GM20431 (cell line): ENCODE data around the gene RRP8.

Source experiments
- in situ Hi-C: fragments of 300-500 bp; cut with MseI, MboI; formaldehyde crosslinking; loops from one replicate; pipeline ENCODE4 v1.15.0; 2020; ENCODE audit warnings: low sequenced_read_pairs; ENCODE audit not compliant: unreplicated experiment

RRP8 gene

DNA sequence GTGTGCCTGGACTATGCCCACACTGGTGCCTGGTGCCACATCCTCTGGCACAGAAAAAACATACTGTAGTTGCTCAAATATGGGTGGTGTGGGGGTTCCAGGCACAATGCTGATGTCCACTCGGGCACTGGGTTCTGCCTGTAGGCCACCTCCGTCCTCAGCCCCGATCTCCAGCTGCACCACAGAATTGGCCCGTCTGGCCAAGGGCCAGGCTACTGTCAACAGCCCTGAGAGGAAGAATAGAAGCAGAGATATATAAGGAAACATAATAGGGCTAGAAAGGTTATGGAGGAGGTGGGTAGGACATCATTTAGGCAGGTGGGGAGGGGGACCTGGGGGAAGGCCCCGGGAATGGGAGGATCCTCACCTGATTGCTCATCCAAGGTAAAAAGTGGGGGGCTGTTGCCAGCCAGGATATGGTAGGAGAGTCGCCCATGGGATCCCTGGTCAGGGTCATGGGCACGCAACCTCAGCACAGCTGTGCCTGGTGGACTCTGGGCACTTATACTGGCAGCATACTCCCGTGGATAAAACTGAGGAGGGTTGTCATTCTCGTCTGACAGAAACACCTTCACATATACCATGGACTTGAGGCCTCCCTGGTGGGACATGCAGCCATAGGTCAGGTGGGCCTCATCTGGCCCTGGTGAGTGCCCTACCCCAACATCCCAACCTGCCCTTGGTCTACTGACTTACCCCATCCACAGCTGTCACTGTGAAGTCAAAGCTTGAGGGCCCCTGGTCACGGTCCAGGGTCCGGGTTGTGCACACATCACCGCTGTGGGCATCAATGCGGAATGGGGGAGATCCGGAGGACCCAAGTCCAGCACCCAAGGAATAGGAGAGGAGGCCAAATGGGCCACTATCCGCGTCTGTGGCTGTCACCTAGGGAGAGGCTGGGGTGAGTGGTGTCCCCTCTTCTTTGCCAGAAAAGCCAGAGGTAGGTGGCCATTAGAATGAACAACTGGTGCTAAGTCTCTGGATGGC is 30.3 kb upstream of the RRP8 start:
- in situ Hi-C loops = no loop called here

DNA sequence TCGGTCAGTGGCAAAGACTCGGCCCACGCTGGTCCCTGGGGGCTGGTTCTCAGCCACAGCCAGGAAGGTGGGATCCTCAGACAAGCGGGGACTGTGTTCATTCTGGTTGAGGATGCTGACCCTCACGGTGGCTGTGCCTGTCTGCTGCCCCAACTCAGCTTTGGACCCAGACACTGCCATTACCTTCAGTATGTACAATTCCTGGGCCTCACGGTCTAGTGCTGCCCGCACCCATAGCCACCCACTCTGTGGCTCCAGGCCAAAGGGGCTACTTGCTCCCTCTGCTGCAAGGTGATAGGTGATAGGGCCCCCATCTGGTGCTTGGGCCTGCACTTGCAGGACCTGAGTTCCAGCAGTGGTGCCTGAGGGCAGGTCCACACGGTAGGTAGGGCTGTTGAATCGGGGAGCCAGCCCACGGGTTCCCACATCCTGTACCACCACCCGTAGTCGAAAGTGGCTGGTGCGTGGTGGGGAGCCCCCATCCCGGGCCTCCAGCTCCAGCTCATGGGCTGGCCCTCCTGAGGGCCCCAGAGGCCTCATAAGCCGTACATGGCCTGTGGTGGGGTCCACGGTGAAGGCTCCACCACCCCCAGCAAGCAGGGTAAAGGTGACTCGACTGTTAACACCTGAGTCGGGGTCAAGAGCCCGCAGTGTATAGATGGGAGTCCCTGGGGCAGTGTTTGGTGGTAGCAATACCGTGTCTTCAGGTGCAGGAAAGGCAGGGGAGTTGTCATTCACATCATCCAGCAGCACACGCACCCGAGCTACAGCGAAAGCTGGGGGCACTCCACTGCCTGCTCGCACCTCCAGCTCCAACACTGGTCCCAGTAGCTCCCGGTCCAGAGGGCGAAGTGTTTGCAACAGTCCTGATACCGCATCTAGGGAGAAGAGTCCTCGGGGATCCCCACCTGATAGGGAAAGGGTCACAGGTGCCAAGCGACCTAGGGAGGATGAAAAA is 29.0 kb upstream of the RRP8 start:
- in situ Hi-C loops = no loop called here

DNA sequence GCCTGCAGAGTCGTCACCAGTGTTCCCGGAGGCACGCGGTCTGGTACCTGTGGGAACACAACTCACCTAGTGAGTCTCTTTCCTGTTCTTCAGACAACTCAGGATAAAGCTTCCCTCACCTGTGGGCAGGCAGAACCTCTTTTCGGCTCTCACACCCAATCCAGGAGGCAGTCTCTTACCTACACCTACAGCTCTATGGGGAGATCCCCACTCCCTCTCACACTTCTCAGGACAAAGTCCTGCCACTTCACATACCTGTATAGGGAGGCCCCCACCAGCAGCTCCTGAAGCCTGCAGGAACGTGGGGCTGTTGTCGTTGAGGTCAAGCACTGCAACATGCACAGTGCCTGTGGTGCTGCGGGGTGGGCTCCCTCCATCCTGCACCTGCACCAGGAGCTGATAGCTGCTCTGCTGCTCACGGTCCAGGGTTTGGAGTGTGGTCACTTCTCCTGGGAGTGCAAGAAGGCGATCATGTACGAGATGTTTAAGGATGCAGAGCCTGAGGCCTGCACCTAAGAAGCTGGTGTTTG is 28.0 kb upstream of the RRP8 start:
- in situ Hi-C loops = no loop called here

DNA sequence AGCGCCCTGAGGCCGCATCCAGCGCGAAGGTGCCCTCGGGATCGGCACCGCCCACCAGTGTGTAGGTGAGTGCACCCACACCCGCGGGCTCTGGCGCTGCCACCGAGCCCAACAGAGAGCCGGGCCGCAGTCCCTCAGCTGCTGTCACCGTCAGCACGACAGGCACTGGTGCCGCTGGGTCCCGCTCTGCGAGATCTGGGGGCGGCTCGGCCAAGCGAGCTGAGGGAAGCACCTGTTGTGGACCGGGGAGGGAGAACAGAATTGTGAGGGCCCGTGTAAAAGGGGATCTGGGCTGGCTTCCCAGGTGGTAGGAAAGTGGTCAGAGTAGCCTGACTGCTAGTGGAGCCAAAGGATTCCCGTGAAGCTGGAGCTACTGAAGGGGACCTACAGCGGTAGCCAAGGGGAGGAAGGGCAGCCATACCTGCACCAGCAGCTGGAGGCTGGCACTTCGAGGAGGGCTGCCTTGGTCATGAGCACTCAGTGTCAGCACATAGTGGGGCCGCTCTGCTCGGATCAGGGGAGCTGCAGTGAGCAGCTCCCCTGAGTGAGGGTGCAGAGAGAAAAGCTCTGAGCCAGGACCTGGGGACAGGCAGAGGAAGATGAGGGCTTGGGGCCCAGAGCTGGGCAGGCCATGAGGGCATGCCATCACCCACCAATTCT is 27.3 kb upstream of the RRP8 start:
- in situ Hi-C loops = no loop called here

DNA sequence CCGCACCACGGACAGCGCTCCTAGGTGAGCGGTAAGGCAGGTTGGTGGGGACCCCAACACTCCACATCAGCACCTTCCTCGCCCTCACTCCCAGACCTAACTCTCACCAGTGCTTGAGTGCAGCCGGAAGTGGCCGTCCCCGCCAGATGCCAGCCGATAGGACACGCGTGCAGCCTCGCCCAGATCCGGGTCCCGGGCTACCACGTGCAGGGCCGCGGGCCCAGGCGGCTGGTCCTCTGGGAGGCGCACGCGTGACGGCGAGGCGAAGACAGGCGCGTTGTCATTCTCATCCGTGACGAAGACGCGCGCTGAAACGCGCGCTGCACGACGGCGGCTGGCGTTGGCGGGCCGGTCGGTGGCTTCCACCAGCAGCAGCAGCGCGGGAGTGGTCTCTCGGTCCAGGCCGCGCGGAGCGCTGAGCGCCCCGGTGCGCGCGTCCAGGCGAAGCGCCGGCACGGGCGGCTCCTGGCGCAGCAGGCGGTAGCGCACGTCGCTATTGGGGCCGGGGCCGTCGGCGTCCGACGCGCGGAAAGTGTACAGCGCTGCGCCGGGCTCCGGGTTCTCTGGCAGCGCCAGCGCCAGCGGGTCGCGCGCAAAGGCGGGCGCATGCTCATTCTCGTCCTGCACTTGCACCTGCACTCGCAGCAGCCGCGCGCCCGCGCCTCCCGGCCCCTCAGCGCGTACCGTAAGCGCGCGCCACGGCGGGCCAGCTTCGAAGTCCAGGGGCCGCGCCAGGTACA is 26.6 kb upstream of the RRP8 start:
- in situ Hi-C loops = no loop called here

DNA sequence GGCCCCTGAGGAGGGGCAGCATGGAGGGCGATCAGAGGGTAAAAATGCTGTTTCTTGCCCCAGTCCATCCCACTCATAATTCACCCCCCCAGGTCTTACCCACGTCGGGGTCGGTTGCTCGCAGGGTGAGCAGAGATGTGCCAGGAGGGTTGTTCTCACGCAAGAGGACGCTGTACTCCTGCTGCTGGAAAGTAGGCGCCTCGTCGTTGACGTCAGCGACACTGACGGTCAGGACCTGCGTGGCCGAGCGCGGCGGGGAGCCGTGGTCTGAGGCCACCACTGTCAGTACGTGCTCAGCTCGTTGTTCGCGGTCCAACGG is 26.1 kb upstream of the RRP8 start:
- in situ Hi-C loops = no loop called here

DNA sequence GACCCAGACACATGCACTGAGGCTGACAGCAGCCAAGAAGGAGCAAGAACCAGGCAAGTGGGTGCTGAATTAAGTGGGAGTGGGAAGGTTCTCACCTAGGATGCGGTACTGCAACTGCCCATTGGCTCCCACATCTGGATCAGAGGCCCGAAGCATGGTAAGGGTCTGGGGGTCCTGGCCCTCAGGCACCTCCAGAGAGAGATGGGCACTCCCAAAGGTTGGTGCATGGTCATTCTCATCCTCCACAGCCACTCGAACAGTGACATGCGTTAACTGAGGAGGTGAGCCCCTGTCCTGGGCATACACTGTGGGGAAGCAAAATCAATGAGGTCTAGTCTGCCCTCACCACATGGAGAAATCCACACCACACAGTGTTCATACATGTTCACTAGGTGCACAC is 25.1 kb upstream of the RRP8 start:
- in situ Hi-C loops = no loop called here

DNA sequence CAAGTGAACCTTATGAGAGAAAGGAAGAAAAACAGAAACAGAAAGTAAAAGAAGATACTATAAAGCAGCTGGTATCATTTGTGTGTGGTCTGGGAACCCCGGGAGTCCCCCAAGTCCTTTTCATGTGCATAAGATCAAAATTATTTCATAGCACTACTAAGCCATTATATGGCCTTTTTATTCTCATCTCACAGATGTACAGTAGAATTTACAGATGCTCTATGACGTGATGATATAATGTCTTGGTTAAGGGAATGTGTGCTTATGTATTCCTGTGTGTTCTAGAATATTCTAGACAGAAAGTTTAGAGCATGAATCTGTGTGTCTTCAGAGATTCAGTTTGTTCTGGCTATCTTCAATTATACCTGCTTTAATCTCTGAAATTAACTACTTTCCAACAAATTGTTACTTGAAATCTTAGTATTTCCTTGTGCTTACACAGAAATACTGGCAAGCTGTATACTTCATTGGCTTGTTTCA is 24.4 kb upstream of the RRP8 start:
- in situ Hi-C loops = no loop called here

DNA sequence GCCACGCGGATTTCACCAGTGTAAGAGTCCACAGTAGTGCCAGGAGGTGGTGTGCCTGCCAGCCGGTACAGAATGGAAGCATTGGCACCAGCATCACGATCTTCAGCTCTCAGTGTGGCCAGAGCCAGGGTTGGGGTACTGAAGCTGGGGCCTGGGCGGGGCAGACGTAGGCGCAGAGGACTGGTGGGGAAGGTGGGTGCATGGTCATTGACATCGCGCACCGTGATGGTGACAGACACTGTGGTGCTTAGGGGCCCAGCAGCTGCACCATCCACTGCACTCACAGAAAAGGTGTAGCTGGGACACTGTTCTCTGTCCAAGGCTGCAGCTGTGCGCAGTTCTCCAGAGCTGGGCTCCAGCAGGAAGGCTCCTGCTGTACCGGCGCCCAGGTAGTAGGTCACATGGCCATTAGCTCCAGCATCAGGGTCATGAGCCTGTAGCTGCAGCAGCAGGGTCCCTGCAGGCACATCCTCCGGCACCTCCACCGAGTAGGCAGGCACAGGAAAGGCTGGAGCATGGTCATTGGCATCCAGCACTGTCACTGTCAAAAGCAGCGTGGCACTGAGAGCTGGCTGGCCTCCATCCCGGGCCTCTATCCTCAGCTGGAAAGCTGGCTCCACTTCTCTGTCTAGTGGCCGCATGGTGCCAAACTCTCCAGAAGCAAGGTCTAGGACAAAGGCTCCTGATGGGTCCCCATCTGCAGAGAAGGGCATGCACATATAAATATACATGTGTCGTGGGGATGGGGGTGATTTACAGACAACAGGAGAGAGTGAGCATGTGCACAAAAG is 23.8 kb upstream of the RRP8 start:
- in situ Hi-C loops = no loop called here

DNA sequence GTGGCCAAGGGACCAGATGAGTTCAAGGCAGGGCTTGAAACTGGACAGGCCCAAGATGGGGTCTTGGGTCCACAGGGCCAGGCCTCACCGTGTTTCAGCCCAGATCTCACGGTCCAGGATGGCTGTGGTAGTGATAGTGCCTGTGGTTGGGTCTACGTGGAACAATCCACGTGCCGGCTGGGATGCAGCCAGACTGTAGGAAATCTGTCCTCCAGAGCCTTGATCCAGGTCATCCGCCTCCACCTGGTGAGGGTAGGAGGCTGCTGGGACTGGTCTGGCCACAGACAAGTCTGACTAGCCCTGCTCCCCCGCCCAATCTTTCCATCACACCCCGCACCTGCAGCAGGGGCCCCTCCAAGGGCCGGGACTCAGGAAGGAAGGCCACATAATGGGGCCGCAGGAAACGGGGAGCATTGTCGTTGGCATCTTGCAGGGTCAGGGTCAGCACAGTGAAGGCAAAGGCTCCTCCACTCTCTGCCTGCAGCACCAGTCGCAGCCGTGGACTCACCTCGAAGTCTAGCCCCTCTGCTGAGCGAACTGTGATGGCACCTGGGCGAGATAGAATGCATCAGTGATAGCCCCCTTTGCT is 22.5 kb upstream of the RRP8 start:
- in situ Hi-C loops = no loop called here

DNA sequence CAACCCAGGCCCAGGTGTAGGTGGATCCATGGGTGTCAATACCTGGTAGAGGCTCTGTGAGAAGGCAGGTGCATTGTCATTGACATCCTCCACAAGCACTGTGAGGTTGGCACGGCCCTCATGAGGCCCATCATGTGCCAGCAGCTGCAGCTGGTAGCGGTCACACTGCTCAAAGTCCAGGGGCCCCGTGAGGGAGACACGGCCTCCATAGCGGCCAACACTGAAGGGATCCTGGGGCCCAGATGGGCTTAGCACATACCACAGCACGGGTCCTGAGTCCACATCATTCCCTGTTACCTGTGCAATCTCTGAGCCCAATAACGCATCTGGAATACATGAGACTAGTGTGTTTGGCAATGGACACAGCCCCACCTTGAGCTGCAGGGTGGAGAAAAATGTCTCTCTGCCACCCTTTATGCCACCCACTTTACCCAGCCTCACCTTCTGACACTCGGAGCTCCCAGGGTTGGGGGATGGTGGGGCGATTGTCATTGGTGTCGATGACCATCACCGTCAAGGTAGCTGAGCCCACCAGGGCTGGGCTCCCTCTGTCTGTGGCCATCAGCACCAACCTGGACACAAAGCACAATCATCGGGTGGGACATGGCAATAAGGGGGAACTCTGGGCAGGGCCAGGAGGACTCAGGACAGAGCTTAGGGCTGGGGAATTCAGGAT is 21.9 kb upstream of the RRP8 start:
- in situ Hi-C loops = no loop called here

DNA sequence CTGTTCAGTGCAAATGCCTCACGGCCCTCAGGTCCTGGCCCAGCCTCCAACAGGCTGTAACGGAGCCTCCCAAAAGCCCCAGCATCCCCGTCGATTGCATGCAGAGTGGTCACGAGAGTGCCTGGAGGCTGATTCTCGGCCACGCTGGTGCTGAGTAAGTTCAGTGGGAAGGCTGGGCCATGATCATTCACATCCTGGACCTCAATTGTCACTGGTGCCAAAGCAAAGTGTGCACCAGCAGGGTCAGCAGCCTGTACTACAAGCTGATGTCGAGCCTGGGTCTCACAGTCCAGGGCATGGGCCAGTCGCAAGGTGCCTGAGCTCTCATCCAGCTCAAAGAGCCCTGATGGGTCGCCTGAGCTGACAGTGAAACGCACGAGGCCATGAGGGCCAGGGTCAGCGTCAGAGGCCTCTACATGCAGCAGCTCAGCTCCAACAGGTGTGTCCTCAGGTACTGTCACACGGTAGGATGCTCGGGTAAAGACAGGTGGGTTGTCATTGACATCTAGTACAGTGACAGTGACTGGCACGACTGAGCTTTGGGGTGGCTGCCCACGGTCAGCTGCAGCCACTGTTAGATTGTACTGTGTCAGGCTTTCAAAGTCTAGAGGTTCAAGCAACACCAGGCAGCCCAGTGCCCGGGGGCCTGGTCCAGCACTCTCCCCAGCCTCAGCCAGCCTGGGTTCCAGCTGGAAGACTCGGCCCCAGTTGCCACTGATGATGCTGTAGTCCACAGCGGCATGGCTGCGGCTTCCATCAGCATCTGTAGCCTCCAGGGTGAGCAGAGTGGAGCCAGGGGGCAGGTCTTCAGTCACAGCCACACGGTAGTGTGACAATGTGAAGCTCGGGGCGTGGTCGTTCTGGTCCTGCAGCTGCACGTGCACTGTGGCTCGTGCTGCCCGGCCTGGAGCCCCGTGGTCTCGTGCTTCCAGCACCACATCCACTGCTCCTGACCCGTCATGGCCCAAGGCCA is 20.3 kb upstream of the RRP8 start:
- in situ Hi-C loops = no loop called here

DNA sequence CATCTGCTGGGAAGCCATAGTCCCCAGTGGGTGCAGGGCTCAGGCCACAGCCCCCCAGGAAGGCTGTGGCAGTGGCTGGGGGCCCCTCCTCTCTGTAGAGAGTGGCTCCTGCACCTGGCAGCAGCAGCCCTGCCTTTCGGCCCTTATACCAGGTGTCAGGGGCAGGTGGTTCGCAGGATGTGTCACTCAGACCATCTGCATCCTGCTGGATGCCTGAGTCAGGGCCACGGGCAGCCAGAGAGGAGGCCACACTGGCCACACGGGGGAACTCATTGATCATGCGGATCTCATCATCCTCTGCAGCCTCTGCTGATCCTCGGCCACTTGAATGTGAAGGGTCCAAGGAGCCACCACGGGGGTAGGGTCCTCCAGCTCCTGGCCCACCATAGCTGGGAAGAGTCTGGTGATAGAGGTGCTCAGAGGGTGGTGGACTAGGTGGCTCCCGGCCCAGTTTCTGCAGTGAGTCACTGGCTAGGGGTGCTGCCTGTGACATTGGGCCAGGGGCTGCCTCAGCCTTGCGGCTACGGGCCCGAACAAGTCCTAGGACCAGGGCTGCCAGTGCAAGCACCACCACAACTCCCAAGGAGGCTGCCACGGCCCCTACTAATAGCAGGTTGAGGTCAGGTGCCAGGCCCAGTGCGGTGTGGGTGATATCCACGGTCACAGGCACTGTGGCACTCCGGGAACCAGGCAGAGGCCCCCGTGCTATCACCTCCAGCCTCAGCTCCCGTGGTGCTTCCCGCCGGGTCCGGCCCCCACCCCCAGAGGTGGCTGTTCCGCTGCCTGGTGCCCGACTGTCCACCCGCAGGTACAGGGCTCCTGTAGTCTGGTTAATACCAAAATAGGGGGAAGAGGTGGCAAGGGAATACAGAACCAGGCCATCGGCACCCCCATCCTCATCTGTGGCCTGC is 19.1 kb upstream of the RRP8 start:
- in situ Hi-C loops = no loop called here

DNA sequence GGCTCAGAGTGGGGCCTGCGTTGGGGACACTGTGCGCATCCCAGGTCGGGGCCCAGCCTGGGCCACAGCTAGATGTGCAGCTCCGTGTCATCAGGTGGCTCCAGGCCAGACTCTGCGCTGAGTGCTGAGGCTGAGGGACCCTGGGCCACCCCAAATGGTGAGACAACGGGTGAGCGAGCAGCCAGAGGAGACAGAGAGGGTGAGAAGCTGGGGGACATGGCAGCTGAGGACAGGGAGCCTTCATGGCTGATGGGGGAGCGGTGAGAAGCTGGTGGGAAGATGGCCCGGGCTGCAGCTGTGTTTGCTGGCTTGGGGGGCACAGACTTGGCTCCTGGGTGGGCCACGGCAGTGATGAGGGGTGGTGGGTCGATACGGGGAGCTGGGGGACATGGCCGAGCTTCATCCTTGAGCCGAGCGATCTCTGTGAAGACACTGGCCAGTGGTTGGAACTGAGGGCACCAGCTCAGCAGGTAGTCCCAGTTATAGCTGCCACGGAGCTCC is 18.3 kb upstream of the RRP8 start:
- in situ Hi-C loops = no loop called here

DNA sequence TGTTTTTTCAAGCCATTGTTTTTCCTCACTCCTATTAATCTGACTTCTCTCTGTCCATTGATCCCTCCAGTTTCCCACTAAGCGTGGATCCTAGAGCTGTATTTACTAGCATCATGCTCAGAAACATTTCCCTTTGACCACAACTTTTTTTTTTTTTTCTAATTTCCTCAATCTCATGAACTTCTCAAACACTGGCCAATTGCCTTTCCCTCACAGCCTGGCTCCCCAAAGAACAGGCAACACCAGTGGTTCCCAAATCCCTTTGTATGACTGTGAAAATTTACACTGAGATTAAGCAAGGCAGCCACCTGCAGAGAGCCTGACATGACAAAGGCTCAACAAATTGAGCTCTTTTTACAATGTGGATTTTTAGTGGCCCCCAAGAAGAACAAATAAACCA is 17.2 kb upstream of the RRP8 start:
- in situ Hi-C loops = no loop called here
